NT2/D1 (cell line): ENCODE results near the gene SPATA13.

Source experiments
- SUZ12 ChIP-seq: IDR thresholded peaks from 2 replicates; pipeline ENCODE4 v1.6.1; 2011; ENCODE audit not compliant: insufficient read length, insufficient read depth; ENCODE audit errors: extremely low read depth
- YY1 ChIP-seq: IDR thresholded peaks from 2 replicates; pipeline ENCODE4 v1.6.1; 2011; ENCODE audit not compliant: insufficient read length, insufficient read depth
- ZNF274 ChIP-seq: IDR thresholded peaks from 2 replicates; pipeline ENCODE4 v1.6.1; 2011; ENCODE audit warnings: mild to moderate bottlenecking, low read depth, low read length

GRCh38 chr13:24173795-24174194 lies 13.3 kb downstream of the SPATA13 start:
- no peak for TF ChIP-seq SUZ12
- TF ChIP-seq ZNF274, result no peak
- no peak for TF ChIP-seq YY1
